Motor neuron (in vitro differentiated cells): ENCODE measurements around the gene NRL. TPM values are rescaled to one million over a fixed set of nuclear protein-coding genes. Genes with fewer than 3 reads are reported as not detected.
A peak's percentile ranks its signal among the peaks of the same experiment; 100 is the strongest.

ENCODE experiments used
- ATAC-seq, 8 experiments: fragments of 200-7000 bp; cut with Tn5 transposase; replicated peaks in 6 of 8; 2 replicates each; pipeline ENCODE4 v1.8.0; 2021; ENCODE audit warnings: mild to moderate bottlenecking in 8 of 8, moderate library complexity in 8 of 8
- H3K27ac ChIP-seq, 2 donors: fragments of 250-450 bp; sonication (Bioruptor Pico); 2 replicates each; pipeline ENCODE4 v1.9.0; 2021; ENCODE audit warnings: antibody characterized with exemption in 2 of 2, mild to moderate bottlenecking in 2 of 2, moderate library complexity in 1 of 2
- H3K4me1 ChIP-seq, 2 donors: fragments of 250-450 bp; sonication (Bioruptor Pico); replicated peaks in 1 of 2; 2 replicates each; pipeline ENCODE4 v1.6.1; 2021; ENCODE audit warnings: antibody characterized with exemption in 2 of 2, mild to moderate bottlenecking in 2 of 2, moderate library complexity in 1 of 2
- H3K4me3 ChIP-seq, 5 donors: fragments of 250-450 bp; sonication (Bioruptor Pico); 2 replicates each; pipeline ENCODE4 v1.9.0; 2021; ENCODE audit warnings: antibody characterized with exemption in 5 of 5, mild to moderate bottlenecking in 5 of 5, moderate library complexity in 4 of 5
- WGBS, 10 experiments: fragments of 450-650 bp; shearing (Covaris generic); methylation state at CpG; one replicate each; pipeline ENCODE4 v1.0.0; 2022; 5-methylcytosine and 5-hydroxymethylcytosine counted together
- in situ Hi-C, 9 experiments: fragments of 400-800 bp; cut with MboI; loops; one replicate each; pipeline ENCODE4 v1.15.0; 2021; ENCODE audit warnings: low sequenced_read_pairs in 9 of 9, low pct_unique_long_range_greater_than_20kb in 2 of 9; ENCODE audit not compliant: unreplicated experiment in 9 of 9
- total RNA-seq, 8 experiments: library from RNA; unstranded; fragments of 300-600 nt; gene quantifications; 2 replicates each; pipeline versions ENCODE4 v1.2.3 to v1.2.4, GENCODE V29; 2022

Gene NRL
- total RNA-seq, 8 experiments from 2014 or later = 1.1 to 2.6 (median 2.1) TPM

- Histone ChIP-seq H3K4me1 (peaks cover 15% of the 10 kb centered on the region in 2 donors), H3K4me3 (no peak overlapping the region), H3K27ac (no peak overlapping the region)
- no peak for ATAC-seq
- in situ Hi-C loops = no loop called here
- WGBS, 10 experiments = 88 to 100% (median 90%) methylated on average over 1 to 13 of the region's 16 CpGs; no CpG with 5 or more reads in 5 of the 10 experiments
Measured at GRCh38 chr14:24098229-24098926, 16.4 kb downstream of the NRL start.

GRCh38 chr14:24096545-24097181, 18.1 kb downstream of the NRL start:
- no peak overlapping the region for H3K4me3 ChIP-seq
- WGBS, 10 experiments = 90 to 100% (median 96%) methylated on average over 1 to 4 of the region's 8 CpGs; no CpG with 5 or more reads in 5 of the 10 experiments

GRCh38 chr14:24095271-24096068, 19.3 kb downstream of the NRL start:
- WGBS, 10 experiments = 0 to 60% (median 44%) methylated on average over 1 to 6 of the region's 12 CpGs; no CpG with 5 or more reads in 3 of the 10 experiments
- Histone ChIP-seq H3K27ac (peak overlapping the region; percentile 90 to 94), H3K4me1 (peaks cover 16 to 20% of the 10 kb centered on the region in 2 donors), H3K4me3 (peak overlapping the region; percentile 47 to 88 (median 66))
- in situ Hi-C loops = no loop called here
- ATAC-seq = peak; percentile 2 to 38 (median 16)

More at GRCh38 chr14:24096545-24097181, 18.1 kb downstream of the NRL start:
- ATAC-seq = no peak
- in situ Hi-C loops = no loop called here
- H3K27ac ChIP-seq = no peak overlapping the region
- H3K4me1 ChIP-seq = peaks cover 16 to 17% of the 10 kb centered on the region in 2 donors

- in situ Hi-C loops = no loop called here
- peak in 2 of 8 experiments; percentile 0 for ATAC-seq
- Histone ChIP-seq H3K27ac (peak overlapping the region; percentile 90 to 94), H3K4me3 (peak overlapping the region; percentile 47 to 88 (median 66)), H3K4me1 (peaks cover 19 to 24% of the 10 kb centered on the region in 2 donors)
- WGBS, 10 experiments = 0 to 12% (median 0%) methylated on average over 1 to 8 of the region's 14 CpGs; no CpG with 5 or more reads in 5 of the 10 experiments
Measured at GRCh38 chr14:24094841-24095270, 19.9 kb downstream of the NRL start.

- Histone ChIP-seq H3K27ac (peak within 1 kb of the TSS; percentile 90 to 94), H3K4me3 (peak within 1 kb of the TSS; percentile 47 to 88 (median 66)), H3K4me1 (peaks cover 19 to 24% of the 10 kb centered on the region in 2 donors)
- ATAC-seq = peak; percentile 53 to 93 (median 86)
- WGBS, 10 experiments = 1 to 20% methylated on average over 1 to 17 of the region's 68 CpGs; no CpG with 5 or more reads in 8 of the 10 experiments
- in situ Hi-C loops = no loop called here
Measured at GRCh38 chr14:24093901-24094840, 20.6 kb downstream of the NRL start, which contains the start of gene PCK2. Gene PCK2 (plus strand): TSS chr14:24094311. CDS start chr14:24094406, 95 bp downstream.

- Histone ChIP-seq H3K4me1 (peaks cover 19 to 24% of the 10 kb centered on the region in 2 donors), H3K4me3 (peak overlapping the region; percentile 47 to 88 (median 66)), H3K27ac (peak overlapping the region; percentile 90 to 94)
- ATAC-seq = no peak
- 77 to 100% (median 92%) methylated on average over 3 to 13 of the region's 19 CpGs; no CpG with 5 or more reads in 2 of the 10 experiments for WGBS, 10 experiments
- in situ Hi-C loops = no loop called here
Measured at GRCh38 chr14:24093207-24093900, 21.4 kb downstream of the NRL start.

GRCh38 chr14:24092505-24093206, 22.1 kb downstream of the NRL start:
- in situ Hi-C loops = no loop called here
- no peak for ATAC-seq
- Histone ChIP-seq H3K4me1 (peaks cover 19 to 24% of the 10 kb centered on the region in 2 donors), H3K4me3 (no peak overlapping the region), H3K27ac (no peak overlapping the region)
- 80 to 100% (median 89%) methylated on average over 1 to 4 of the region's 4 CpGs; no CpG with 5 or more reads in 1 of the 10 experiments for WGBS, 10 experiments

- H3K27ac ChIP-seq = no peak overlapping the region
- no peak overlapping the region for H3K4me3 ChIP-seq
- peak in 3 of 8 experiments; percentile 9 to 34 (median 14) for ATAC-seq
- in situ Hi-C loops = no loop called here
- H3K4me1 ChIP-seq = peaks cover 19 to 24% of the 10 kb centered on the region in 2 donors
Measured at GRCh38 chr14:24092110-24092504, 22.6 kb downstream of the NRL start.

GRCh38 chr14:24089890-24090289, 24.9 kb downstream of the NRL start:
- WGBS, 10 experiments = 74 to 100% (median 86%) methylated on average over 1 to 3 of the region's 6 CpGs; no CpG with 5 or more reads in 2 of the 10 experiments
- Histone ChIP-seq H3K27ac (no peak overlapping the region), H3K4me1 (peaks cover 8 to 13% of the 10 kb centered on the region in 2 donors), H3K4me3 (no peak overlapping the region)
- no peak for ATAC-seq
- in situ Hi-C loops = no loop called here

- in situ Hi-C loops = no loop called here
- ATAC-seq = no peak
- 60 to 100% (median 77%) methylated on average over 1 to 2 of the region's 2 CpGs; no CpG with 5 or more reads in 5 of the 10 experiments for WGBS, 10 experiments
Measured at GRCh38 chr14:24088095-24088494, 26.7 kb downstream of the NRL start.

GRCh38 chr14:24087004-24087403, 27.7 kb downstream of the NRL start:
- peaks cover 3 to 11% of the 10 kb centered on the region in 2 donors for H3K4me1 ChIP-seq
- in situ Hi-C loops = no loop called here
- H3K4me3 ChIP-seq = no peak overlapping the region
- 33 to 100% (median 80%) methylated on average over 1 of the region's 1 CpG; no CpG with 5 or more reads in 3 of the 10 experiments for WGBS, 10 experiments
- no peak overlapping the region for H3K27ac ChIP-seq
- no peak for ATAC-seq

More at GRCh38 chr14:24088095-24088494, 26.7 kb downstream of the NRL start:
- Histone ChIP-seq H3K4me3 (no peak overlapping the region), H3K4me1 (peaks cover 3 to 6% of the 10 kb centered on the region in 2 donors), H3K27ac (no peak overlapping the region)
